ENCODE data around the gene NUDCD3. TPM values are rescaled to one million over a fixed set of nuclear protein-coding genes. Genes with fewer than 3 reads are reported as not detected.

NUDCD3 gene
- polyA plus RNA-seq, 3 donors, result 14.6 to 26.8 (median 23.5) TPM

GRCh38 chr7:44489955-44490350 lies 505 bp downstream of the NUDCD3 start:
- H3K27ac ChIP-seq (ENCODE audit: low read depth, low read length), result no peak overlapping the region
- WGBS, 3 donors, result 0% methylated on average over 19 of the region's 19 CpGs

GRCh38 chr7:44488955-44489354 lies 1.5 kb downstream of the NUDCD3 start:
- no peak overlapping the region for H3K27ac ChIP-seq (ENCODE audit: low read depth, low read length)
- WGBS, 3 donors, result 78 to 91% (median 86%) methylated on average over 3 of the region's 3 CpGs

GRCh38 chr7:44486693-44487092 lies 3.8 kb downstream of the NUDCD3 start:
- WGBS, 3 donors, result 73 to 92% (median 88%) methylated on average over 1 of the region's 1 CpG
- no peak overlapping the region for H3K27ac ChIP-seq (ENCODE audit: low read depth, low read length)

GRCh38 chr7:44486001-44486400 lies 4.5 kb downstream of the NUDCD3 start:
- WGBS, 3 donors, result 81 to 90% (median 83%) methylated on average over 4 of the region's 4 CpGs
- no peak overlapping the region for H3K27ac ChIP-seq (ENCODE audit: low read depth, low read length)

- H3K27ac ChIP-seq (ENCODE audit: low read depth, low read length), result no peak overlapping the region
- WGBS, 3 donors, result 82 to 87% (median 84%) methylated on average over 5 of the region's 5 CpGs
Measured at GRCh38 chr7:44484482-44485313, 5.8 kb downstream of the NUDCD3 start.

GRCh38 chr7:44482502-44483485 lies 7.7 kb downstream of the NUDCD3 start:
- WGBS, 3 donors, result 96 to 99% (median 98%) methylated on average over 2 of the region's 2 CpGs
- H3K27ac ChIP-seq (ENCODE audit: low read depth, low read length), result no peak overlapping the region

- 92 to 96% (median 96%) methylated on average over 8 of the region's 8 CpGs for WGBS, 3 donors
- H3K27ac ChIP-seq (ENCODE audit: low read depth, low read length), result no peak overlapping the region
Measured at GRCh38 chr7:44477938-44478337, 12.5 kb downstream of the NUDCD3 start.

- WGBS, 3 donors, result 34 to 40% (median 37%) methylated on average over 6 of the region's 6 CpGs
- no peak overlapping the region for H3K27ac ChIP-seq (ENCODE audit: low read depth, low read length)
Measured at GRCh38 chr7:44477063-44477830, 13.2 kb downstream of the NUDCD3 start.

GRCh38 chr7:44476313-44476712 lies 14.1 kb downstream of the NUDCD3 start:
- 86 to 90% (median 87%) methylated on average over 5 of the region's 5 CpGs for WGBS, 3 donors
- H3K27ac ChIP-seq (ENCODE audit: low read depth, low read length), result no peak overlapping the region

- WGBS, 3 donors, result 80 to 86% (median 83%) methylated on average over 3 of the region's 3 CpGs
- H3K27ac ChIP-seq (ENCODE audit: low read depth, low read length), result no peak overlapping the region
Measured at GRCh38 chr7:44473295-44473694, 17.2 kb downstream of the NUDCD3 start.

GRCh38 chr7:44472843-44473242 lies 17.6 kb downstream of the NUDCD3 start:
- no peak overlapping the region for H3K27ac ChIP-seq (ENCODE audit: low read depth, low read length)
- 39 to 57% (median 54%) methylated on average over 3 of the region's 3 CpGs for WGBS, 3 donors

- 73 to 82% (median 79%) methylated on average over 3 of the region's 3 CpGs for WGBS, 3 donors
- H3K27ac ChIP-seq (ENCODE audit: low read depth, low read length), result no peak overlapping the region
Measured at GRCh38 chr7:44471850-44472249, 18.6 kb downstream of the NUDCD3 start.

GRCh38 chr7:44471436-44471835 lies 19.0 kb downstream of the NUDCD3 start:
- 85 to 100% (median 90%) methylated on average over 1 of the region's 1 CpG for WGBS, 3 donors
- no peak overlapping the region for H3K27ac ChIP-seq (ENCODE audit: low read depth, low read length)

GRCh38 chr7:44470628-44471245 lies 19.7 kb downstream of the NUDCD3 start:
- no peak overlapping the region for H3K27ac ChIP-seq (ENCODE audit: low read depth, low read length)
- 73 to 98% (median 81%) methylated on average over 5 of the region's 5 CpGs for WGBS, 3 donors

- H3K27ac ChIP-seq (ENCODE audit: low read depth, low read length), result no peak overlapping the region
- 85 to 92% (median 91%) methylated on average over 2 of the region's 2 CpGs for WGBS, 3 donors
Measured at GRCh38 chr7:44470135-44470479, 20.4 kb downstream of the NUDCD3 start.

- WGBS, 3 donors, result 55 to 72% (median 71%) methylated on average over 4 of the region's 4 CpGs
- no peak overlapping the region for H3K27ac ChIP-seq (ENCODE audit: low read depth, low read length)
Measured at GRCh38 chr7:44469461-44470134, 20.9 kb downstream of the NUDCD3 start.

- no peak overlapping the region for H3K27ac ChIP-seq (ENCODE audit: low read depth, low read length)
- 97 to 98% (median 97%) methylated on average over 4 of the region's 4 CpGs for WGBS, 3 donors
Measured at GRCh38 chr7:44467217-44467548, 23.3 kb downstream of the NUDCD3 start.
